ENCODE measurements around the gene PLCH2.

PLCH2 gene

GRCh38 chr1:2534687-2535441 lies 58.8 kb downstream of the PLCH2 start:
- Histone ChIP-seq H3K4me3 (no peak overlapping the region), H3K27me3 (ENCODE audit: low read depth) (peaks cover 10% of the 10 kb centered on the region), H3K36me3 (replicated peaks) (no peaks in the 10 kb centered on the region), H3K9me3 (no peaks in the 10 kb centered on the region), H3K4me1 (no peaks in the 10 kb centered on the region; the same call in 1 of the 2 replicates)
- no peak for DNase-seq (ENCODE audit: low spot score in 2 of 2)
- in situ Hi-C loops (cut with MboI; ENCODE audit: low sequenced_read_pairs), result no loop called here

DNA sequence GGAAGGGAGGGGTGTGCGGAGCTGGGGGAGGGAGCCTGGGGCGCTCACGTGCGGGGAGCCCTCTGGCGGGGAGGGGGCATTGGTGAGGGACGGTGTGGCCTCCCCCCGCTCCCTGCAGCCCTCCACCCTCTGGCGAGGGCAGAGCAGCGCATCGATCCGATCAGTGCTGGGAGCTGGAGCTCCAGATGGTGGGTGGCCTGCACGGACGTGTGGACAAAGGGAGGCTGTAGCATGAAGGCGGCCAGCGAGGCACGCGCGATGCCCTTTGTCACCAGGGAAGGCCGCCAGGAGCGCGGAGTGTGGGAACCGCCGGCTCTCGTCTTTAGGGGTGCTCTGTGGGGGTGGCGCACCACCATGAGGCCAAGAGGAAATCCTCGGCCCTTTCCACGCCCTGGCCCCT lies 59.4 kb downstream of the PLCH2 start:
- no peak for DNase-seq (ENCODE audit: low spot score in 2 of 2)
- Histone ChIP-seq H3K27me3 (ENCODE audit: low read depth) (peaks cover 5% of the 10 kb centered on the region; the same call in 1 of the 2 replicates), H3K9me3 (no peaks in the 10 kb centered on the region), H3K4me1 (no peaks in the 10 kb centered on the region), H3K36me3 (replicated peaks) (no peaks in the 10 kb centered on the region), H3K4me3 (no peak overlapping the region)
- in situ Hi-C loops (cut with MboI; ENCODE audit: low sequenced_read_pairs), result no loop called here

- Histone ChIP-seq H3K27me3 (ENCODE audit: low read depth) (peaks cover under 1% of the 10 kb centered on the region; the same call in 1 of the 2 replicates), H3K9me3 (no peaks in the 10 kb centered on the region), H3K4me1 (0 out of 2 replicates have a peak, but pooled peaks cover under 1% of the 10 kb centered on the region), H3K4me3 (no peak overlapping the region), H3K36me3 (replicated peaks) (no peaks in the 10 kb centered on the region)
- in situ Hi-C loops (cut with MboI; ENCODE audit: low sequenced_read_pairs), result no loop called here
- no peak for DNase-seq (ENCODE audit: low spot score in 2 of 2)
Measured at GRCh38 chr1:2535981-2536380, 59.9 kb downstream of the PLCH2 start.

DNA sequence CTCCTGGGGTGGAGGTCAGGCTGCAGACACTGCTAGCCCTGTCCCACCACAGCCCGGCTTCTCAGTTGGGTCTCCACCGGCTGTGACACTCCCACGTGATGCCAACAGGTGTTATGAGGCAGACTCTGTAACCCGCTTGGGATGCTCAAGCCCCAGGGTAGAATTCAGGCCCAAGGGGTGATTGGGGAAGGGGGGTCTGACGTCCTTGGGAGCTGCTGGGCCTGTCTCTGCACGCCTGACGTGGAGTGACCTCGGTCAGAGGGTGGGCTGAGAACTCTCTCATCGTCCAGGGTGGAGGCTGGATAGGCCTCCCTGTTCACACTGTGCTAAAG lies 61.7 kb downstream of the PLCH2 start:
- 0 out of 2 replicates have a peak, but pooled peaks cover 3% of the 10 kb centered on the region for H3K4me1 ChIP-seq
- no peaks in the 10 kb centered on the region for H3K36me3 ChIP-seq (replicated peaks)
- in situ Hi-C loops (cut with MboI; ENCODE audit: low sequenced_read_pairs), result no loop called here
- DNase-seq (ENCODE audit: low spot score in 2 of 2), result no peak
- H3K27me3 ChIP-seq (ENCODE audit: low read depth), result no peaks in the 10 kb centered on the region; the same call in 1 of the 2 replicates
- H3K9me3 ChIP-seq, result no peaks in the 10 kb centered on the region
- no peak overlapping the region for H3K4me3 ChIP-seq

- peaks cover 3% of the 10 kb centered on the region for H3K4me1 ChIP-seq
- H3K9me3 ChIP-seq, result no peaks in the 10 kb centered on the region
- no peaks in the 10 kb centered on the region for H3K36me3 ChIP-seq (replicated peaks)
- in situ Hi-C loops (cut with MboI; ENCODE audit: low sequenced_read_pairs), result no loop called here
- no peaks in the 10 kb centered on the region; the same call in 1 of the 2 replicates for H3K27me3 ChIP-seq (ENCODE audit: low read depth)
- no peak overlapping the region for H3K4me3 ChIP-seq
- DNase-seq (ENCODE audit: low spot score in 2 of 2), result no peak
Measured at GRCh38 chr1:2538376-2538775, 62.3 kb downstream of the PLCH2 start.

- no peak overlapping the region for H3K4me3 ChIP-seq
- no peak for DNase-seq (ENCODE audit: low spot score in 2 of 2)
- H3K27me3 ChIP-seq (ENCODE audit: low read depth), result no peaks in the 10 kb centered on the region; the same call in 1 of the 2 replicates
- no peaks in the 10 kb centered on the region for H3K9me3 ChIP-seq
- no peaks in the 10 kb centered on the region for H3K36me3 ChIP-seq (replicated peaks)
- in situ Hi-C loops (cut with MboI; ENCODE audit: low sequenced_read_pairs), result no loop called here
- H3K4me1 ChIP-seq, result peaks cover 8% of the 10 kb centered on the region
Measured at GRCh38 chr1:2538872-2539271, 62.8 kb downstream of the PLCH2 start.

GRCh38 chr1:2539312-2539907 lies 63.3 kb downstream of the PLCH2 start:
- DNase-seq (ENCODE audit: low spot score in 2 of 2), result peak in 1 of 2 experiments; percentile 72
- no peaks in the 10 kb centered on the region; the same call in 1 of the 2 replicates for H3K27me3 ChIP-seq (ENCODE audit: low read depth)
- no peaks in the 10 kb centered on the region for H3K36me3 ChIP-seq (replicated peaks)
- H3K9me3 ChIP-seq, result no peaks in the 10 kb centered on the region
- H3K4me3 ChIP-seq, result no peak overlapping the region
- peaks cover 13% of the 10 kb centered on the region for H3K4me1 ChIP-seq
- in situ Hi-C loops (cut with MboI; ENCODE audit: low sequenced_read_pairs), result no loop called here

GRCh38 chr1:2540816-2541492 lies 64.9 kb downstream of the PLCH2 start:
- no peaks in the 10 kb centered on the region for H3K36me3 ChIP-seq (replicated peaks)
- in situ Hi-C loops (cut with MboI; ENCODE audit: low sequenced_read_pairs), result no loop called here
- peak in 1 of 2 experiments; percentile 73 for DNase-seq (ENCODE audit: low spot score in 2 of 2)
- H3K27me3 ChIP-seq (ENCODE audit: low read depth), result no peaks in the 10 kb centered on the region; the same call in 1 of the 2 replicates
- peaks cover 27% of the 10 kb centered on the region for H3K4me1 ChIP-seq
- no peak overlapping the region for H3K4me3 ChIP-seq
- no peaks in the 10 kb centered on the region for H3K9me3 ChIP-seq

GRCh38 chr1:2541619-2542245 lies 65.6 kb downstream of the PLCH2 start:
- Histone ChIP-seq H3K4me3 (no peak overlapping the region), H3K36me3 (replicated peaks) (no peaks in the 10 kb centered on the region), H3K27me3 (ENCODE audit: low read depth) (no peaks in the 10 kb centered on the region), H3K9me3 (no peaks in the 10 kb centered on the region), H3K4me1 (peaks cover 31% of the 10 kb centered on the region)
- peak in 1 of 2 experiments; percentile 50 for DNase-seq (ENCODE audit: low spot score in 2 of 2)
- in situ Hi-C loops (cut with MboI; ENCODE audit: low sequenced_read_pairs), result no loop called here

DNA sequence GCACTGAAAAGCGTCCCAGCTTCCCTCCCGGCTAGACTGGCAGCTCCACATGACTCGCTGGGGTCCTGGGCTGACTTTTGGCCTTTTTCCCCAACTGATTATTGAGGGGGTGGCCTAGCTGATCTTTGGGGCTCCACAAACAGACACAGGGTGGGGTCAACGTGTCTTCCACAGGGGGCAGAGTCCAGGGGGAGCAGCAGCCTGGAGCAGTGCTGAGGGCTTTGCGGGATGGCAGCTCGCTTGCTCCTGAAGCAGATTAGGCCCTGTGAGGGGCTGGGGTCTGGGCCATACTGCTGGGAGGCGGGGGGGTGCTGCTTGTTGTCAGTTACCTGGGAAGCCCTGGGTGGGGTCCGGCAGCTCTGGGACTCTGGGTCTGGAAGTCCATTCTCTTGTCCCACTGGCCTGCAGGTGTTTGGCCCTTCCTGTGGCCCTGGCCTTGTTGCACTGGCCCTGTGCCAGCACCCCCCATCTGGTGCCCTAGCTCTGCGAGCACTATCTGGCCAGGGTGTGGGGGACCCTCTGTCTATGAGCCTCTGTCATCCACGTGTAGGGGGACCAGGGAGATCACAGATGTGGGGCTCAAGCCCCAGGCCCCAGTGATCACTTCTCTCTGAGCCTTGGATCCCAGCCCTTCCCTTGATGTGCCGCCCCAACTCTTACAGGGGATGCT lies 66.3 kb downstream of the PLCH2 start:
- Histone ChIP-seq H3K27me3 (ENCODE audit: low read depth) (no peaks in the 10 kb centered on the region), H3K4me3 (no peak overlapping the region), H3K36me3 (replicated peaks) (no peaks in the 10 kb centered on the region), H3K9me3 (no peaks in the 10 kb centered on the region), H3K4me1 (peaks cover 36% of the 10 kb centered on the region)
- no peak for DNase-seq (ENCODE audit: low spot score in 2 of 2)
- in situ Hi-C loops (cut with MboI; ENCODE audit: low sequenced_read_pairs), result no loop called here

- Histone ChIP-seq H3K9me3 (no peaks in the 10 kb centered on the region), H3K27me3 (ENCODE audit: low read depth) (no peaks in the 10 kb centered on the region), H3K4me3 (no peak overlapping the region), H3K36me3 (replicated peaks) (no peaks in the 10 kb centered on the region), H3K4me1 (peaks cover 45% of the 10 kb centered on the region)
- DNase-seq (ENCODE audit: low spot score in 2 of 2), result peak in 1 of 2 experiments; percentile 40
- in situ Hi-C loops (cut with MboI; ENCODE audit: low sequenced_read_pairs), result no loop called here
Measured at GRCh38 chr1:2543543-2544092, 67.5 kb downstream of the PLCH2 start.

DNA sequence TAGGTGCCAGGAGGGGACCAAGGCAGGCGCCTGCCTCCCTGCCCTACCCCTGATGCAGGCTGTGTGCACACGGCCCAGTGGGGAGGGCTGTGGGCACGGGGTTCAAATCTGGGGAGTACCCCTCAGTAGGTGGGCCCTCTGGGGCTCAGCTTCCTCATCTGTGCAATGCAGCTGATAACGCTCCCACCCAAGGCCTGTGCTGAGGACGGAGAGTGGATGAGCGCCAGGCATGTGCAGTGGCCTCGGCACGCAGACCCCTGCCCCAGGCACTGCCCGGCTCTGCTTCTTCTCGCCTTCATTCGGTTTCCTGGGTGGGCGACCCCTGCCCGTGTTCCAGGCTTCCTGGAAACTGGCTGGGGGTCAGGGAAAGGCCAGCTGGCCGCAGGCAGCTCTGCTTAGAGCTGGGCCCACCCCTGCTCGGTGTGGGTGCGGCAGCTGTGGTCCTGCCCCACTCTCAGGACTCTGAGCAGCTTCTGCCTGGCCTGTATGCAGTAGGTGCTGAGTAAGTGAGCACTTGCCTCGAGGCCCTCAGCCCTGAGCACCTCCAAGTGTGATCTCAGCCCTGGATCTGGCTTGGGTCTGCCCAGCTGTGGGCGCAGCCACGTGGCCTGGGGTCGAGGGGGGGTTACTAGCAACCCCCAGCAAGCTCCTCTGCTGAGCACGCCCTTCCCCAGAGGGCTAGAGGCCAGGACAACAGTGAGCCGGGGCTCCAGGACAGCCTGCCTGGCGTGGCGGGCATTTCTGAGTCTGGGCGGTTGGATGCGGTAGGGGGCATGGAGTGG lies 68.2 kb downstream of the PLCH2 start:
- in situ Hi-C loops (cut with MboI; ENCODE audit: low sequenced_read_pairs), result no loop called here
- H3K36me3 ChIP-seq (replicated peaks), result no peaks in the 10 kb centered on the region

More for the DNA sequence above, 68.2 kb downstream of the PLCH2 start:
- Histone ChIP-seq H3K27me3 (ENCODE audit: low read depth) (no peaks in the 10 kb centered on the region), H3K9me3 (no peaks in the 10 kb centered on the region), H3K4me1 (peaks cover 45% of the 10 kb centered on the region), H3K4me3 (no peak overlapping the region)
- no peak for DNase-seq (ENCODE audit: low spot score in 2 of 2)

Measured in HAP-1 (cell line).